Neural cell (in vitro differentiated cells): Measurements from ENCODE around the gene INPP4B. TPM values are rescaled to one million over a fixed set of nuclear protein-coding genes. Genes with fewer than 3 reads are reported as not detected.

Experiments
- H2AFZ ChIP-seq: fragments of 200-600, 300-800 bp; sonication (generic), shearing (Covaris generic); 2 replicates; pipeline ENCODE4 v1.6.0; 2014; ENCODE audit warnings: low read depth, mild to moderate bottlenecking, antibody characterized with exemption, low read length, moderate library complexity
- H3F3A ChIP-seq: fragments of 200-600 bp; shearing (Covaris generic); 2 replicates; pipeline ENCODE4 v1.6.1; 2016; ENCODE audit warnings: mild to moderate bottlenecking, moderate library complexity, mixed read lengths, antibody characterized with exemption, low read length; ENCODE audit not compliant: insufficient read depth, poor library complexity, severe bottlenecking
- H3K27ac ChIP-seq: fragments of 200-600, 300-800 bp; sonication (generic), shearing (Covaris generic); 2 replicates; pipeline ENCODE4 v1.5.1; 2014; ENCODE audit warnings: mild to moderate bottlenecking, low read length, moderate library complexity
- H3K27me3 ChIP-seq: fragments of 300-800, 200-600 bp; sonication (generic), shearing (Covaris generic); 2 replicates; pipeline ENCODE4 v1.6.0; 2014; ENCODE audit warnings: mild to moderate bottlenecking, low read depth, low read length, moderate library complexity; ENCODE audit not compliant: insufficient read depth
- H3K36me3 ChIP-seq: fragments of 300-800, 200-600 bp; sonication (generic), shearing (Covaris generic); 2 replicates; pipeline ENCODE4 v1.5.1; 2014; ENCODE audit warnings: mild to moderate bottlenecking, antibody characterized with exemption, low read length, moderate library complexity; ENCODE audit not compliant: insufficient read depth
- H3K4me2 ChIP-seq: fragments of 300-800, 200-600 bp; sonication (generic), shearing (Covaris generic); 2 replicates; pipeline ENCODE4 v1.6.0; 2014; ENCODE audit warnings: mild to moderate bottlenecking, low read length
- H3K4me3 ChIP-seq: fragments of 300-800, 200-600 bp; sonication (generic), shearing (Covaris generic); 2 replicates; pipeline ENCODE4 v1.5.1; 2014; ENCODE audit warnings: mild to moderate bottlenecking, low read length, moderate library complexity
- H3K79me2 ChIP-seq: fragments of 200-600 bp; shearing (Covaris generic); replicated peaks from 2 replicates; pipeline ENCODE4 v1.6.0; 2014; ENCODE audit warnings: mild to moderate bottlenecking, low read length, moderate library complexity; ENCODE audit not compliant: insufficient read depth
- H3K9ac ChIP-seq: fragments of 300-800, 200-600 bp; sonication (generic), shearing (Covaris generic); 2 replicates; pipeline ENCODE4 v1.6.1; 2016; ENCODE audit warnings: mild to moderate bottlenecking, low read length, mixed read lengths
- H3K9me2 ChIP-seq: fragments of 200-600 bp; shearing (Covaris generic); 2 replicates; pipeline ENCODE4 v1.6.1; 2016; ENCODE audit warnings: mild to moderate bottlenecking, low read length, mixed read lengths; ENCODE audit not compliant: insufficient read depth
- H3K9me3 ChIP-seq: fragments of 200-600, 300-800 bp; sonication (generic), shearing (Covaris generic); 2 replicates; pipeline ENCODE4 v1.6.1; 2016; ENCODE audit warnings: mild to moderate bottlenecking, mixed run types, low read length, moderate library complexity, mixed read lengths
- H4K20me1 ChIP-seq: fragments of 200-600 bp; shearing (Covaris generic); 2 replicates; pipeline ENCODE4 v1.6.1; 2016; ENCODE audit warnings: mild to moderate bottlenecking, mixed run types; ENCODE audit not compliant: insufficient read depth
- CTCF ChIP-seq: fragments of 450-650 bp; IDR thresholded peaks from 2 replicates; pipeline ENCODE4 v1.5.1; 2014; ENCODE audit warnings: antibody characterized with exemption, mild to moderate bottlenecking, moderate library complexity; ENCODE audit not compliant: poor library complexity, severe bottlenecking
- EP300 ChIP-seq: fragments of 450-650 bp; conservative IDR thresholded peaks from 2 replicates; pipeline ENCODE4 v1.6.1; 2014; ENCODE audit warnings: antibody characterized with exemption, mild to moderate bottlenecking, moderate library complexity; ENCODE audit not compliant: poor library complexity, severe bottlenecking
- EZH2 ChIP-seq: fragments of 200-600, 300-800 bp; shearing (Covaris generic), sonication (generic); IDR thresholded peaks from 2 replicates; pipeline ENCODE4 v1.6.1; 2014; ENCODE audit warnings: antibody characterized with exemption, low read length, borderline replicate concordance, mild to moderate bottlenecking; ENCODE audit not compliant: insufficient read depth, poor library complexity, severe bottlenecking
- MXI1 ChIP-seq: fragments of 450-650 bp; conservative IDR thresholded peaks from 2 replicates; pipeline ENCODE4 v1.6.1; 2014; ENCODE audit warnings: antibody characterized with exemption, mild to moderate bottlenecking; ENCODE audit not compliant: poor library complexity, severe bottlenecking
- POLR2AphosphoS5 ChIP-seq: IDR thresholded peaks from 2 replicates; pipeline ENCODE4 v1.6.1; 2012
- RAD21 ChIP-seq: fragments of 450-650 bp; conservative IDR thresholded peaks from 2 replicates; pipeline ENCODE4 v1.6.1; 2014; ENCODE audit warnings: antibody characterized with exemption, mild to moderate bottlenecking, moderate library complexity
- REST ChIP-seq: IDR thresholded peaks from 2 replicates; pipeline ENCODE4 v1.6.1; 2012; ENCODE audit warnings: borderline replicate concordance
- SMC3 ChIP-seq: fragments of 450-650 bp; conservative IDR thresholded peaks from 2 replicates; pipeline ENCODE4 v1.6.1; 2014; ENCODE audit warnings: antibody characterized with exemption, mild to moderate bottlenecking, moderate library complexity; ENCODE audit not compliant: poor library complexity
- TAF1 ChIP-seq: IDR thresholded peaks from 2 replicates; pipeline ENCODE4 v1.6.1; 2012; ENCODE audit warnings: low read depth
- polyA plus RNA-seq: library from polyadenylated mRNA; depleted of rRNA; stranded (reverse); fragments of >200 nt; gene quantifications from 2 replicates; pipeline ENCODE4 v1.2.3, GENCODE V29; 2014

The INPP4B gene
- polyA plus RNA-seq, 1 donor from 2014 or later, result 0.30 TPM

- Histone ChIP-seq H3K9ac (no peak overlapping the region), H3F3A (no peaks in the 10 kb centered on the region), H3K4me2 (no peak overlapping the region), H3K4me3 (no peak overlapping the region), H3K27ac (no peak overlapping the region), H3K9me3 (no peaks in the 10 kb centered on the region), H2AFZ (no peak overlapping the region), H3K27me3 (no peaks in the 10 kb centered on the region), H3K9me2 (no peaks in the 10 kb centered on the region), H4K20me1 (no peaks in the 10 kb centered on the region), H3K36me3 (no peaks in the 10 kb centered on the region), H3K79me2 (no peaks in the 10 kb centered on the region)
- no peak for TF ChIP-seq TAF1
- TF ChIP-seq RAD21, result no peak
- TF ChIP-seq REST, result no peak
- TF ChIP-seq CTCF, result no peak
- TF ChIP-seq EP300, result no peak
- no peak for TF ChIP-seq SMC3
- no peak for TF ChIP-seq POLR2AphosphoS5
- TF ChIP-seq EZH2, result no peak
These were observed 840.6 kb downstream of the INPP4B start for GRCh38 chr4:142005519-142005918.

GRCh38 chr4:141999446-142000143, 846.5 kb downstream of the INPP4B start:
- Histone ChIP-seq H3K4me3 (no peak overlapping the region), H3K36me3 (no peaks in the 10 kb centered on the region)

More at GRCh38 chr4:141999446-142000143, 846.5 kb downstream of the INPP4B start:
- Histone ChIP-seq H4K20me1 (no peaks in the 10 kb centered on the region), H3K9ac (no peak overlapping the region), H3K79me2 (no peaks in the 10 kb centered on the region), H3K4me2 (no peak overlapping the region), H3K9me2 (no peaks in the 10 kb centered on the region), H3F3A (no peaks in the 10 kb centered on the region), H3K9me3 (no peaks in the 10 kb centered on the region), H2AFZ (no peak overlapping the region), H3K27ac (no peak overlapping the region), H3K27me3 (no peaks in the 10 kb centered on the region)
- no peak for TF ChIP-seq CTCF
- no peak for TF ChIP-seq POLR2AphosphoS5
- no peak for TF ChIP-seq EZH2
- no peak for TF ChIP-seq EP300
- no peak for TF ChIP-seq MXI1
- no peak for TF ChIP-seq REST
- no peak for TF ChIP-seq TAF1
- no peak for TF ChIP-seq RAD21
- no peak for TF ChIP-seq SMC3
